ENCODE data around the gene LRMDA.

The LRMDA gene

GRCh38 chr10:76244061-76244686 lies 812.8 kb downstream of the LRMDA start:
- TF ChIP-seq EP300 (IDR thresholded peaks at IDR 0.05; ENCODE audit: borderline replicate concordance) (no peak), RAD21 (IDR thresholded peaks at IDR 0.05; ENCODE audit: low read depth) (no peak), TCF12 (IDR thresholded peaks at IDR 0.05; ENCODE audit: low read depth) (no peak), USF1 (IDR thresholded peaks at IDR 0.05) (no peak)

DNA sequence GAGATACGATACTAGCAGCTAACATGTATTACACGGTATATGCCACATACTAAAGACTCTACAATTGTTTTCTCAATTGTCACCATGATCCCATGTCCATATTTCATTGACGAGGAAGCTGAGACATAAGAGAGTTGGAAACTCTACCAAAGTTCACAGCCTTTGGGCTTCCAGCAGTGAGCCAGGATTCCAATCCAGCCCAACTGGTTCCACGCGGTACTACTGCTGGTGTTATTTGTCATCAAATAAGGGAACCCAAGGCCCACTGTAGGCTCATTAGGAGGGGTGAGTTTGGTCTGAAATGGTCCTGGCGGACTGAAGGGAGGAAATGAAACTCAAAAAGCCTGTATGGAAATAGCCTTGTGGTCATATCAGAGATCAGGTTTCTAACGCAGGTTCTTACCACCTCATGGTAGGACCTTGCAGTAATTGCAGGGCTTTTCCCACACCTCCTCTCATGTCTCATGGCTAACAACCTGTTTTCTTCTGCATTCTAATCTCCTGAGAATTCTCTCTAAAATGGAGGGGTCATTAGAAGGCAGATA lies 814.6 kb downstream of the LRMDA start:
- TF ChIP-seq NFIC (IDR thresholded peaks at IDR 0.05): no peak
- no peak for TF ChIP-seq EGR1 (IDR thresholded peaks at IDR 0.05)
- no peak for TF ChIP-seq ZBTB7A (IDR thresholded peaks at IDR 0.05; ENCODE audit: low read depth)
- TF ChIP-seq YY1 (IDR thresholded peaks at IDR 0.05; ENCODE audit: low read depth): no peak
- no peak for TF ChIP-seq MAX (IDR thresholded peaks at IDR 0.05)
- TF ChIP-seq EP300 (IDR thresholded peaks at IDR 0.05; ENCODE audit: borderline replicate concordance): no peak
- TF ChIP-seq CEBPB (IDR thresholded peaks at IDR 0.05): no peak
- no peak for TF ChIP-seq USF1 (IDR thresholded peaks at IDR 0.05)
- TF ChIP-seq TEAD4 (IDR thresholded peaks at IDR 0.05): no peak
- TF ChIP-seq CREB1 (IDR thresholded peaks at IDR 0.05; ENCODE audit: low read depth): no peak
- no peak for TF ChIP-seq REST (IDR thresholded peaks at IDR 0.05; ENCODE audit: low read depth)
- TF ChIP-seq FOXM1 (IDR thresholded peaks at IDR 0.05; ENCODE audit: borderline replicate concordance, low read depth): no peak
- no peak for TF ChIP-seq TAF1 (IDR thresholded peaks at IDR 0.05; ENCODE audit: low read depth)
- TF ChIP-seq RAD21 (IDR thresholded peaks at IDR 0.05; ENCODE audit: low read depth): no peak
- TF ChIP-seq TCF12 (IDR thresholded peaks at IDR 0.05; ENCODE audit: low read depth): no peak

DNA sequence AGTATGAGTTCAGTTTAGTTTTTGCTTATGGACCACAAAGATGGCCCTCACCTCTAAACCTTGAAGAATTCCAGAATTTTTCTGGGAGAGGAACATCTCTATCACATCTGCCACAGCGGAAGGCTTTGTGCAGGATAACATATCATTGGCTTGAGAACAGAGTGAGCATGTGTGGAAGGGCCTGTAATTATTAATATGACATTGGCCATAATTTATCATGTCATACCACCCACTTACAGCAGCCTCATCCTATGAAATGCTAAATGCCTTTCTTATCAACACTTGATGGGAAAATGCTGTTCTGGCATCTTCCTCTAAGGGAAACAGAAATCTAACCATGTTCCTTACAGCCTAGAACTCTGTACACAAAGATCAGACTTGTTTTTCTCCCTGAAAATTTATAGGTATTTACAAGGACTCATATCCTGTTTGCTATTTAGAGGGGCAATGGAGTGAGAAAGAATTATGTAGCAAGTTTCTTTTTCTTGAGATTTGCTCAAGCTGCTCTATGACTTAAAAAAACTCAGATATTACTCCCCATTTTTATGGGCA lies 817.3 kb downstream of the LRMDA start:
- TF ChIP-seq TCF12 (IDR thresholded peaks at IDR 0.05; ENCODE audit: low read depth) (no peak), REST (IDR thresholded peaks at IDR 0.05; ENCODE audit: low read depth) (no peak)

GRCh38 chr10:76251841-76252671 lies 820.6 kb downstream of the LRMDA start:
- TF ChIP-seq RAD21 (IDR thresholded peaks at IDR 0.05; ENCODE audit: low read depth) (no peak), EGR1 (IDR thresholded peaks at IDR 0.05) (no peak), REST (IDR thresholded peaks at IDR 0.05; ENCODE audit: low read depth) (no peak), CEBPB (IDR thresholded peaks at IDR 0.05) (no peak), TEAD4 (IDR thresholded peaks at IDR 0.05) (no peak), TAF1 (IDR thresholded peaks at IDR 0.05; ENCODE audit: low read depth) (no peak), ZBTB7A (IDR thresholded peaks at IDR 0.05; ENCODE audit: low read depth) (no peak), TCF12 (IDR thresholded peaks at IDR 0.05; ENCODE audit: low read depth) (no peak), YY1 (IDR thresholded peaks at IDR 0.05; ENCODE audit: low read depth) (no peak), EP300 (IDR thresholded peaks at IDR 0.05; ENCODE audit: borderline replicate concordance) (no peak), MAX (IDR thresholded peaks at IDR 0.05) (no peak), FOXM1 (IDR thresholded peaks at IDR 0.05; ENCODE audit: borderline replicate concordance, low read depth) (no peak), NFIC (IDR thresholded peaks at IDR 0.05) (no peak), CREB1 (IDR thresholded peaks at IDR 0.05; ENCODE audit: low read depth) (no peak), USF1 (IDR thresholded peaks at IDR 0.05) (no peak)

All from Ishikawa (cell line).